Neural cell (in vitro differentiated cells): ENCODE data around the gene RC3H2. TPM values are rescaled to one million over a fixed set of nuclear protein-coding genes. Genes with fewer than 3 reads are reported as not detected.

Source experiments
- H2AFZ ChIP-seq: fragments of 200-600, 300-800 bp; sonication (generic), shearing (Covaris generic); 2 replicates; pipeline ENCODE4 v1.6.0; 2014; ENCODE audit warnings: low read depth, mild to moderate bottlenecking, antibody characterized with exemption, low read length, moderate library complexity
- H3F3A ChIP-seq: fragments of 200-600 bp; shearing (Covaris generic); 2 replicates; pipeline ENCODE4 v1.6.1; 2016; ENCODE audit warnings: mild to moderate bottlenecking, moderate library complexity, mixed read lengths, antibody characterized with exemption, low read length; ENCODE audit not compliant: insufficient read depth, poor library complexity, severe bottlenecking
- H3K27ac ChIP-seq: fragments of 200-600, 300-800 bp; sonication (generic), shearing (Covaris generic); 2 replicates; pipeline ENCODE4 v1.5.1; 2014; ENCODE audit warnings: mild to moderate bottlenecking, low read length, moderate library complexity
- H3K27me3 ChIP-seq: fragments of 300-800, 200-600 bp; sonication (generic), shearing (Covaris generic); 2 replicates; pipeline ENCODE4 v1.6.0; 2014; ENCODE audit warnings: mild to moderate bottlenecking, low read depth, low read length, moderate library complexity; ENCODE audit not compliant: insufficient read depth
- H3K36me3 ChIP-seq: fragments of 300-800, 200-600 bp; sonication (generic), shearing (Covaris generic); 2 replicates; pipeline ENCODE4 v1.5.1; 2014; ENCODE audit warnings: mild to moderate bottlenecking, antibody characterized with exemption, low read length, moderate library complexity; ENCODE audit not compliant: insufficient read depth
- H3K4me2 ChIP-seq: fragments of 300-800, 200-600 bp; sonication (generic), shearing (Covaris generic); 2 replicates; pipeline ENCODE4 v1.6.0; 2014; ENCODE audit warnings: mild to moderate bottlenecking, low read length
- H3K4me3 ChIP-seq: fragments of 300-800, 200-600 bp; sonication (generic), shearing (Covaris generic); 2 replicates; pipeline ENCODE4 v1.5.1; 2014; ENCODE audit warnings: mild to moderate bottlenecking, low read length, moderate library complexity
- H3K79me2 ChIP-seq: fragments of 200-600 bp; shearing (Covaris generic); replicated peaks from 2 replicates; pipeline ENCODE4 v1.6.0; 2014; ENCODE audit warnings: mild to moderate bottlenecking, low read length, moderate library complexity; ENCODE audit not compliant: insufficient read depth
- H3K9ac ChIP-seq: fragments of 300-800, 200-600 bp; sonication (generic), shearing (Covaris generic); 2 replicates; pipeline ENCODE4 v1.6.1; 2016; ENCODE audit warnings: mild to moderate bottlenecking, low read length, mixed read lengths
- H3K9me2 ChIP-seq: fragments of 200-600 bp; shearing (Covaris generic); 2 replicates; pipeline ENCODE4 v1.6.1; 2016; ENCODE audit warnings: mild to moderate bottlenecking, low read length, mixed read lengths; ENCODE audit not compliant: insufficient read depth
- H3K9me3 ChIP-seq: fragments of 200-600, 300-800 bp; sonication (generic), shearing (Covaris generic); 2 replicates; pipeline ENCODE4 v1.6.1; 2016; ENCODE audit warnings: mild to moderate bottlenecking, mixed run types, low read length, moderate library complexity, mixed read lengths
- H4K20me1 ChIP-seq: fragments of 200-600 bp; shearing (Covaris generic); 2 replicates; pipeline ENCODE4 v1.6.1; 2016; ENCODE audit warnings: mild to moderate bottlenecking, mixed run types; ENCODE audit not compliant: insufficient read depth
- EP300 ChIP-seq: fragments of 450-650 bp; conservative IDR thresholded peaks from 2 replicates; pipeline ENCODE4 v1.6.1; 2014; ENCODE audit warnings: antibody characterized with exemption, mild to moderate bottlenecking, moderate library complexity; ENCODE audit not compliant: poor library complexity, severe bottlenecking
- EZH2 ChIP-seq: fragments of 200-600, 300-800 bp; shearing (Covaris generic), sonication (generic); IDR thresholded peaks from 2 replicates; pipeline ENCODE4 v1.6.1; 2014; ENCODE audit warnings: antibody characterized with exemption, low read length, borderline replicate concordance, mild to moderate bottlenecking; ENCODE audit not compliant: insufficient read depth, poor library complexity, severe bottlenecking
- MXI1 ChIP-seq: fragments of 450-650 bp; conservative IDR thresholded peaks from 2 replicates; pipeline ENCODE4 v1.6.1; 2014; ENCODE audit warnings: antibody characterized with exemption, mild to moderate bottlenecking; ENCODE audit not compliant: poor library complexity, severe bottlenecking
- POLR2AphosphoS5 ChIP-seq: IDR thresholded peaks from 2 replicates; pipeline ENCODE4 v1.6.1; 2012
- RAD21 ChIP-seq: fragments of 450-650 bp; conservative IDR thresholded peaks from 2 replicates; pipeline ENCODE4 v1.6.1; 2014; ENCODE audit warnings: antibody characterized with exemption, mild to moderate bottlenecking, moderate library complexity
- SMC3 ChIP-seq: fragments of 450-650 bp; conservative IDR thresholded peaks from 2 replicates; pipeline ENCODE4 v1.6.1; 2014; ENCODE audit warnings: antibody characterized with exemption, mild to moderate bottlenecking, moderate library complexity; ENCODE audit not compliant: poor library complexity
- TAF1 ChIP-seq: IDR thresholded peaks from 2 replicates; pipeline ENCODE4 v1.6.1; 2012; ENCODE audit warnings: low read depth
- polyA plus RNA-seq: library from polyadenylated mRNA; depleted of rRNA; stranded (reverse); fragments of >200 nt; gene quantifications from 2 replicates; pipeline ENCODE4 v1.2.3, GENCODE V29; 2014
- TF ChIP-seq, protein P1 (sequence below): IDR thresholded peaks from 2 replicates; pipeline ENCODE4 v1.6.1; 2012; ENCODE audit warnings: borderline replicate concordance
- TF ChIP-seq, protein P2 (sequence below): fragments of 450-650 bp; IDR thresholded peaks from 2 replicates; pipeline ENCODE4 v1.5.1; 2014; ENCODE audit warnings: antibody characterized with exemption, mild to moderate bottlenecking, moderate library complexity; ENCODE audit not compliant: poor library complexity, severe bottlenecking

RC3H2 gene
- polyA plus RNA-seq, 1 donor from 2014 or later: 34.8 TPM

DNA sequence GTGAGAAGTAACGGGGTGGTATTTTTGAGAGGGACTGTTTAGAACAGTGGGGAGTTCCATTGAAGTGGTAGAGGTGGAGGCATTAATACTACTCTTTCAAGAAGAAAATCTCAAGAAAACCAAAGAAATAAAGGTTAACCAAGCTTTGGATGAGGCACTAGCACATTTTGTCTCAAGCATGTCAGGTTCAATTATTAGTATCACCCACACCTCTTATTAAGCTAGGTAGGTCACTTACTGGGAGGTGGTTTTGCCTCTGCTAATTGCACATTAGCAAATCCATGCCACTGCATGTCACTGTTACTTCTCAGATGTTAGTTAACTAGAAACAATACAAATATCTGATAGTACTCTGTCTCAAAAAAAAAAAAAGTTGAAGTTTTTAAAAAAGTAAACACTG is 45.9 kb upstream of the RC3H2 start:
- no peak overlapping the region for H2AFZ ChIP-seq
- no peaks in the 10 kb centered on the region for H3K36me3 ChIP-seq
- TF ChIP-seq RAD21: no peak
- no peak for TF ChIP-seq TAF1
- no peak for TF ChIP-seq POLR2AphosphoS5
- no peak for TF ChIP-seq EZH2
- TF ChIP-seq SMC3: no peak
- TF ChIP-seq EP300: no peak
- no peak for TF ChIP-seq MXI1
- TF ChIP-seq, protein P1, sequence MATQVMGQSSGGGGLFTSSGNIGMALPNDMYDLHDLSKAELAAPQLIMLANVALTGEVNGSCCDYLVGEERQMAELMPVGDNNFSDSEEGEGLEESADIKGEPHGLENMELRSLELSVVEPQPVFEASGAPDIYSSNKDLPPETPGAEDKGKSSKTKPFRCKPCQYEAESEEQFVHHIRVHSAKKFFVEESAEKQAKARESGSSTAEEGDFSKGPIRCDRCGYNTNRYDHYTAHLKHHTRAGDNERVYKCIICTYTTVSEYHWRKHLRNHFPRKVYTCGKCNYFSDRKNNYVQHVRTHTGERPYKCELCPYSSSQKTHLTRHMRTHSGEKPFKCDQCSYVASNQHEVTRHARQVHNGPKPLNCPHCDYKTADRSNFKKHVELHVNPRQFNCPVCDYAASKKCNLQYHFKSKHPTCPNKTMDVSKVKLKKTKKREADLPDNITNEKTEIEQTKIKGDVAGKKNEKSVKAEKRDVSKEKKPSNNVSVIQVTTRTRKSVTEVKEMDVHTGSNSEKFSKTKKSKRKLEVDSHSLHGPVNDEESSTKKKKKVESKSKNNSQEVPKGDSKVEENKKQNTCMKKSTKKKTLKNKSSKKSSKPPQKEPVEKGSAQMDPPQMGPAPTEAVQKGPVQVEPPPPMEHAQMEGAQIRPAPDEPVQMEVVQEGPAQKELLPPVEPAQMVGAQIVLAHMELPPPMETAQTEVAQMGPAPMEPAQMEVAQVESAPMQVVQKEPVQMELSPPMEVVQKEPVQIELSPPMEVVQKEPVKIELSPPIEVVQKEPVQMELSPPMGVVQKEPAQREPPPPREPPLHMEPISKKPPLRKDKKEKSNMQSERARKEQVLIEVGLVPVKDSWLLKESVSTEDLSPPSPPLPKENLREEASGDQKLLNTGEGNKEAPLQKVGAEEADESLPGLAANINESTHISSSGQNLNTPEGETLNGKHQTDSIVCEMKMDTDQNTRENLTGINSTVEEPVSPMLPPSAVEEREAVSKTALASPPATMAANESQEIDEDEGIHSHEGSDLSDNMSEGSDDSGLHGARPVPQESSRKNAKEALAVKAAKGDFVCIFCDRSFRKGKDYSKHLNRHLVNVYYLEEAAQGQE: no peak
- TF ChIP-seq, protein P2, sequence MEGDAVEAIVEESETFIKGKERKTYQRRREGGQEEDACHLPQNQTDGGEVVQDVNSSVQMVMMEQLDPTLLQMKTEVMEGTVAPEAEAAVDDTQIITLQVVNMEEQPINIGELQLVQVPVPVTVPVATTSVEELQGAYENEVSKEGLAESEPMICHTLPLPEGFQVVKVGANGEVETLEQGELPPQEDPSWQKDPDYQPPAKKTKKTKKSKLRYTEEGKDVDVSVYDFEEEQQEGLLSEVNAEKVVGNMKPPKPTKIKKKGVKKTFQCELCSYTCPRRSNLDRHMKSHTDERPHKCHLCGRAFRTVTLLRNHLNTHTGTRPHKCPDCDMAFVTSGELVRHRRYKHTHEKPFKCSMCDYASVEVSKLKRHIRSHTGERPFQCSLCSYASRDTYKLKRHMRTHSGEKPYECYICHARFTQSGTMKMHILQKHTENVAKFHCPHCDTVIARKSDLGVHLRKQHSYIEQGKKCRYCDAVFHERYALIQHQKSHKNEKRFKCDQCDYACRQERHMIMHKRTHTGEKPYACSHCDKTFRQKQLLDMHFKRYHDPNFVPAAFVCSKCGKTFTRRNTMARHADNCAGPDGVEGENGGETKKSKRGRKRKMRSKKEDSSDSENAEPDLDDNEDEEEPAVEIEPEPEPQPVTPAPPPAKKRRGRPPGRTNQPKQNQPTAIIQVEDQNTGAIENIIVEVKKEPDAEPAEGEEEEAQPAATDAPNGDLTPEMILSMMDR: no peak
- H3F3A ChIP-seq: no peaks in the 10 kb centered on the region
- no peaks in the 10 kb centered on the region for H3K9me3 ChIP-seq
- no peaks in the 10 kb centered on the region for H3K27me3 ChIP-seq
- no peaks in the 10 kb centered on the region for H4K20me1 ChIP-seq
- peaks cover 88% of the 10 kb centered on the region for H3K79me2 ChIP-seq
- no peak overlapping the region for H3K27ac ChIP-seq
- H3K4me3 ChIP-seq: no peak overlapping the region
- no peak overlapping the region for H3K9ac ChIP-seq
- H3K4me2 ChIP-seq: no peak overlapping the region
- H3K9me2 ChIP-seq: no peaks in the 10 kb centered on the region

DNA sequence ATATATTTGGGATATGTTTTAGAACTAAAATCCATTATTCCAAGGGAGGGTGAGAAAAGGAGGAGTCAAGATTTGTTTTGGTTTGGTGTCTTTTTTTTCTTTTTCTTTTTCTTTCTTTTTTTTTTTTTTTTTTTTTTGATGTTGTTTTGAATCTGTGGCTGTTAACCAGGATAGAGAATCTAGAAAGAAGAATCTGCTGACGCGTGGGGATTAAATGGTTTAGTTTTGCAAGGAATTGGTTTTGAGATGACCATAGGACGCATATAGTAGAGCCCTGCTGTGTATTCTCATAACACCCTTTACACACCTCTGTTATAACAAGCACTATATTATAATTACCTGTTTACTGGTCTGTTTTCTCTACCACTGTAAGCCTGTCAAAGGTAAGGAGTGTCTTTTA is 45.1 kb upstream of the RC3H2 start:
- H3F3A ChIP-seq: no peaks in the 10 kb centered on the region
- no peaks in the 10 kb centered on the region for H3K9me3 ChIP-seq
- no peak overlapping the region for H2AFZ ChIP-seq
- TF ChIP-seq POLR2AphosphoS5 (no peak), RAD21 (no peak), TAF1 (no peak), EZH2 (no peak), SMC3 (no peak), EP300 (no peak), MXI1 (no peak)
- TF ChIP-seq, protein P1: no peak
- TF ChIP-seq, protein P2: no peak
- no peaks in the 10 kb centered on the region for H3K9me2 ChIP-seq
- H3K79me2 ChIP-seq: peaks cover 88% of the 10 kb centered on the region
- H3K27me3 ChIP-seq: no peaks in the 10 kb centered on the region
- H4K20me1 ChIP-seq: no peaks in the 10 kb centered on the region
- H3K36me3 ChIP-seq: no peaks in the 10 kb centered on the region
- no peak overlapping the region for H3K4me3 ChIP-seq
- no peak overlapping the region for H3K9ac ChIP-seq
- no peak overlapping the region for H3K27ac ChIP-seq
- no peak overlapping the region for H3K4me2 ChIP-seq
